ENCODE measurements around the gene RBM28.

RBM28 gene

GRCh38 chr7:128274246-128274883 is 69.3 kb downstream of the RBM28 start:
- in situ Hi-C loops (cut with MboI; ENCODE audit: low pct_unique_long_range_greater_than_20kb, low sequenced_read_pairs, unreplicated experiment): no loop called here
- DNase-seq (ENCODE audit: low spot score): no peak
- TF ChIP-seq CTCF (IDR thresholded peaks at IDR 0.05; ENCODE audit: extremely low read depth, insufficient read depth, missing control alignments): no peak

GRCh38 chr7:128271942-128272481 is 71.7 kb downstream of the RBM28 start:
- DNase-seq (ENCODE audit: low spot score): no peak
- TF ChIP-seq CTCF (IDR thresholded peaks at IDR 0.05; ENCODE audit: extremely low read depth, insufficient read depth, missing control alignments): no peak
- in situ Hi-C loops (cut with MboI; ENCODE audit: low pct_unique_long_range_greater_than_20kb, low sequenced_read_pairs, unreplicated experiment): no loop called here

GRCh38 chr7:128271471-128271941 is 72.2 kb downstream of the RBM28 start:
- TF ChIP-seq CTCF (IDR thresholded peaks at IDR 0.05; ENCODE audit: extremely low read depth, insufficient read depth, missing control alignments): no peak
- DNase-seq (ENCODE audit: low spot score): no peak
- in situ Hi-C loops (cut with MboI; ENCODE audit: low pct_unique_long_range_greater_than_20kb, low sequenced_read_pairs, unreplicated experiment): no loop called here

GRCh38 chr7:128270826-128271272 is 72.9 kb downstream of the RBM28 start:
- in situ Hi-C loops (cut with MboI; ENCODE audit: low pct_unique_long_range_greater_than_20kb, low sequenced_read_pairs, unreplicated experiment): no loop called here
- TF ChIP-seq CTCF (IDR thresholded peaks at IDR 0.05; ENCODE audit: extremely low read depth, insufficient read depth, missing control alignments): no peak
- no peak for DNase-seq (ENCODE audit: low spot score)

GRCh38 chr7:128268233-128268632 is 75.5 kb downstream of the RBM28 start:
- no peak for DNase-seq (ENCODE audit: low spot score)
- TF ChIP-seq CTCF (IDR thresholded peaks at IDR 0.05; ENCODE audit: extremely low read depth, insufficient read depth, missing control alignments): no peak
- in situ Hi-C loops (cut with MboI; ENCODE audit: low pct_unique_long_range_greater_than_20kb, low sequenced_read_pairs, unreplicated experiment): no loop called here

- no peak for TF ChIP-seq CTCF (IDR thresholded peaks at IDR 0.05; ENCODE audit: extremely low read depth, insufficient read depth, missing control alignments)
- no peak for DNase-seq (ENCODE audit: low spot score)
- in situ Hi-C loops (cut with MboI; ENCODE audit: low pct_unique_long_range_greater_than_20kb, low sequenced_read_pairs, unreplicated experiment): no loop called here
Measured at GRCh38 chr7:128267595-128267924, 76.1 kb downstream of the RBM28 start.
